ENCODE results near the gene ARHGDIG. TPM values are rescaled to one million over a fixed set of nuclear protein-coding genes. Genes with fewer than 3 reads are reported as not detected.
"Not testable (repeated sequence)": the region's sequence is repeated elsewhere in the genome, so short reads cannot be mapped to it uniquely, and the experiment has no call there.

Gene ARHGDIG
- total and polyA plus RNA-seq, 4 donors: 0.08 TPM; not detected in 3

GRCh38 chr16:254461-254860, 25.9 kb upstream of the ARHGDIG start (continued):
- TF ChIP-seq ZBTB33 (IDR thresholded peaks at IDR 0.05): no peak
- TF ChIP-seq FOXA2 (IDR thresholded peaks at IDR 0.05): no peak
- no peak for TF ChIP-seq EGR1 (IDR thresholded peaks at IDR 0.05; ENCODE audit: low read depth in 2 of 2)
- TF ChIP-seq ATF3 (IDR thresholded peaks at IDR 0.05): no peak

GRCh38 chr16:255183-255582, 25.2 kb upstream of the ARHGDIG start:
- no peak overlapping the region for H3K27ac ChIP-seq (ENCODE audit: low read depth in 1 of 2, low read length in 2 of 2)
- H3K27me3 ChIP-seq (ENCODE audit: control insufficient read depth in 4 of 4, insufficient read depth in 4 of 4, low read length in 3 of 4): no peaks in the 10 kb centered on the region
- 97% methylated on average over 6 of the region's 6 CpGs for WGBS

GRCh38 chr16:258091-258490, 22.3 kb upstream of the ARHGDIG start:
- not testable (repeated sequence) for H3K9me3 ChIP-seq (ENCODE audit: control insufficient read depth in 4 of 4, low read length in 3 of 4); H3K4me3 ChIP-seq (ENCODE audit: low read depth in 1 of 3, low read length in 3 of 3); DNase-seq (ENCODE audit: low spot score); H3K27me3 ChIP-seq (ENCODE audit: control insufficient read depth in 4 of 4, insufficient read depth in 4 of 4, low read length in 3 of 4); H3K4me1 ChIP-seq (ENCODE audit: control insufficient read depth in 4 of 4, insufficient read depth in 4 of 4, low read length in 3 of 4); H3K27ac ChIP-seq (ENCODE audit: low read depth in 1 of 2, low read length in 2 of 2); H3K9ac ChIP-seq (ENCODE audit: low read depth in 1 of 2, low read length in 2 of 2)
- peaks cover 0 to 48% (median 14%) of the 10 kb centered on the region in 4 donors for H3K36me3 ChIP-seq (ENCODE audit: control insufficient read depth in 4 of 4, insufficient read depth in 3 of 4, low read depth in 1 of 4, low read length in 3 of 4)
- 84% methylated on average over 11 of the region's 13 CpGs for WGBS

More at GRCh38 chr16:255183-255582, 25.2 kb upstream of the ARHGDIG start:
- Histone ChIP-seq H3K9me3 (ENCODE audit: control insufficient read depth in 4 of 4, low read length in 3 of 4) (no peaks in the 10 kb centered on the region), H3K4me1 (ENCODE audit: control insufficient read depth in 4 of 4, insufficient read depth in 4 of 4, low read length in 3 of 4) (peaks cover 0 to 3% (median 0%) of the 10 kb centered on the region in 4 donors), H3K36me3 (ENCODE audit: control insufficient read depth in 4 of 4, insufficient read depth in 3 of 4, low read depth in 1 of 4, low read length in 3 of 4) (peaks cover 1 to 28% (median 10%) of the 10 kb centered on the region in 4 donors), H3K9ac (ENCODE audit: low read depth in 1 of 2, low read length in 2 of 2) (no peak overlapping the region), H3K4me3 (ENCODE audit: low read depth in 1 of 3, low read length in 3 of 3) (no peak overlapping the region)
- DNase-seq (ENCODE audit: low spot score): no peak
- TF ChIP-seq MAX (IDR thresholded peaks at IDR 0.05) (no peak), RAD21 (IDR thresholded peaks at IDR 0.05) (no peak), JUND (IDR thresholded peaks at IDR 0.05) (no peak), FOXA2 (IDR thresholded peaks at IDR 0.05) (no peak), ATF3 (IDR thresholded peaks at IDR 0.05) (no peak), REST (IDR thresholded peaks at IDR 0.05) (no peak), NR2F2 (IDR thresholded peaks at IDR 0.05) (no peak), CTCF (IDR thresholded peaks at IDR 0.05; ENCODE audit: low read depth, low read length, missing input control) (no peak), SP1 (IDR thresholded peaks at IDR 0.05) (no peak), RXRA (IDR thresholded peaks at IDR 0.05) (no peak), TAF1 (conservative IDR thresholded peaks at IDR 0.05) (no peak), HNF4A (conservative IDR thresholded peaks at IDR 0.05) (no peak), GABPA (IDR thresholded peaks at IDR 0.05 in 1 of 2, conservative IDR thresholded peaks at IDR 0.05 in 1 of 2) (no peak), FOXA1 (IDR thresholded peaks at IDR 0.05) (no peak)

Measured in liver (tissue), 9 donors.